Neural cell (in vitro differentiated cells): ENCODE data around the gene IRF2BP2. TPM values are rescaled to one million over a fixed set of nuclear protein-coding genes. Genes with fewer than 3 reads are reported as not detected.
A peak's percentile ranks its signal among the peaks of the same experiment; 100 is the strongest.

Experiments
- H2AFZ ChIP-seq: fragments of 200-600, 300-800 bp; sonication (generic), shearing (Covaris generic); 2 replicates; pipeline ENCODE4 v1.6.0; 2014; ENCODE audit warnings: low read depth, mild to moderate bottlenecking, antibody characterized with exemption, low read length, moderate library complexity
- H3F3A ChIP-seq: fragments of 200-600 bp; shearing (Covaris generic); 2 replicates; pipeline ENCODE4 v1.6.1; 2016; ENCODE audit warnings: mild to moderate bottlenecking, moderate library complexity, mixed read lengths, antibody characterized with exemption, low read length; ENCODE audit not compliant: insufficient read depth, poor library complexity, severe bottlenecking
- H3K27ac ChIP-seq: fragments of 200-600, 300-800 bp; sonication (generic), shearing (Covaris generic); 2 replicates; pipeline ENCODE4 v1.5.1; 2014; ENCODE audit warnings: mild to moderate bottlenecking, low read length, moderate library complexity
- H3K27me3 ChIP-seq: fragments of 300-800, 200-600 bp; sonication (generic), shearing (Covaris generic); 2 replicates; pipeline ENCODE4 v1.6.0; 2014; ENCODE audit warnings: mild to moderate bottlenecking, low read depth, low read length, moderate library complexity; ENCODE audit not compliant: insufficient read depth
- H3K36me3 ChIP-seq: fragments of 300-800, 200-600 bp; sonication (generic), shearing (Covaris generic); 2 replicates; pipeline ENCODE4 v1.5.1; 2014; ENCODE audit warnings: mild to moderate bottlenecking, antibody characterized with exemption, low read length, moderate library complexity; ENCODE audit not compliant: insufficient read depth
- H3K4me2 ChIP-seq: fragments of 300-800, 200-600 bp; sonication (generic), shearing (Covaris generic); 2 replicates; pipeline ENCODE4 v1.6.0; 2014; ENCODE audit warnings: mild to moderate bottlenecking, low read length
- H3K4me3 ChIP-seq: fragments of 300-800, 200-600 bp; sonication (generic), shearing (Covaris generic); 2 replicates; pipeline ENCODE4 v1.5.1; 2014; ENCODE audit warnings: mild to moderate bottlenecking, low read length, moderate library complexity
- H3K79me2 ChIP-seq: fragments of 200-600 bp; shearing (Covaris generic); replicated peaks from 2 replicates; pipeline ENCODE4 v1.6.0; 2014; ENCODE audit warnings: mild to moderate bottlenecking, low read length, moderate library complexity; ENCODE audit not compliant: insufficient read depth
- H3K9ac ChIP-seq: fragments of 300-800, 200-600 bp; sonication (generic), shearing (Covaris generic); 2 replicates; pipeline ENCODE4 v1.6.1; 2016; ENCODE audit warnings: mild to moderate bottlenecking, low read length, mixed read lengths
- H3K9me2 ChIP-seq: fragments of 200-600 bp; shearing (Covaris generic); 2 replicates; pipeline ENCODE4 v1.6.1; 2016; ENCODE audit warnings: mild to moderate bottlenecking, low read length, mixed read lengths; ENCODE audit not compliant: insufficient read depth
- H3K9me3 ChIP-seq: fragments of 200-600, 300-800 bp; sonication (generic), shearing (Covaris generic); 2 replicates; pipeline ENCODE4 v1.6.1; 2016; ENCODE audit warnings: mild to moderate bottlenecking, mixed run types, low read length, moderate library complexity, mixed read lengths
- H4K20me1 ChIP-seq: fragments of 200-600 bp; shearing (Covaris generic); 2 replicates; pipeline ENCODE4 v1.6.1; 2016; ENCODE audit warnings: mild to moderate bottlenecking, mixed run types; ENCODE audit not compliant: insufficient read depth
- EP300 ChIP-seq: fragments of 450-650 bp; conservative IDR thresholded peaks from 2 replicates; pipeline ENCODE4 v1.6.1; 2014; ENCODE audit warnings: antibody characterized with exemption, mild to moderate bottlenecking, moderate library complexity; ENCODE audit not compliant: poor library complexity, severe bottlenecking
- EZH2 ChIP-seq: fragments of 200-600, 300-800 bp; shearing (Covaris generic), sonication (generic); IDR thresholded peaks from 2 replicates; pipeline ENCODE4 v1.6.1; 2014; ENCODE audit warnings: antibody characterized with exemption, low read length, borderline replicate concordance, mild to moderate bottlenecking; ENCODE audit not compliant: insufficient read depth, poor library complexity, severe bottlenecking
- MXI1 ChIP-seq: fragments of 450-650 bp; conservative IDR thresholded peaks from 2 replicates; pipeline ENCODE4 v1.6.1; 2014; ENCODE audit warnings: antibody characterized with exemption, mild to moderate bottlenecking; ENCODE audit not compliant: poor library complexity, severe bottlenecking
- POLR2AphosphoS5 ChIP-seq: IDR thresholded peaks from 2 replicates; pipeline ENCODE4 v1.6.1; 2012
- RAD21 ChIP-seq: fragments of 450-650 bp; conservative IDR thresholded peaks from 2 replicates; pipeline ENCODE4 v1.6.1; 2014; ENCODE audit warnings: antibody characterized with exemption, mild to moderate bottlenecking, moderate library complexity
- SMC3 ChIP-seq: fragments of 450-650 bp; conservative IDR thresholded peaks from 2 replicates; pipeline ENCODE4 v1.6.1; 2014; ENCODE audit warnings: antibody characterized with exemption, mild to moderate bottlenecking, moderate library complexity; ENCODE audit not compliant: poor library complexity
- TAF1 ChIP-seq: IDR thresholded peaks from 2 replicates; pipeline ENCODE4 v1.6.1; 2012; ENCODE audit warnings: low read depth
- polyA plus RNA-seq: library from polyadenylated mRNA; depleted of rRNA; stranded (reverse); fragments of >200 nt; gene quantifications from 2 replicates; pipeline ENCODE4 v1.2.3, GENCODE V29; 2014
- TF ChIP-seq, protein P1 (sequence below): IDR thresholded peaks from 2 replicates; pipeline ENCODE4 v1.6.1; 2012; ENCODE audit warnings: borderline replicate concordance
- TF ChIP-seq, protein P2 (sequence below): fragments of 450-650 bp; IDR thresholded peaks from 2 replicates; pipeline ENCODE4 v1.5.1; 2014; ENCODE audit warnings: antibody characterized with exemption, mild to moderate bottlenecking, moderate library complexity; ENCODE audit not compliant: poor library complexity, severe bottlenecking

IRF2BP2 gene
- polyA plus RNA-seq, 1 donor from 2014 or later = 56.9 TPM

DNA sequence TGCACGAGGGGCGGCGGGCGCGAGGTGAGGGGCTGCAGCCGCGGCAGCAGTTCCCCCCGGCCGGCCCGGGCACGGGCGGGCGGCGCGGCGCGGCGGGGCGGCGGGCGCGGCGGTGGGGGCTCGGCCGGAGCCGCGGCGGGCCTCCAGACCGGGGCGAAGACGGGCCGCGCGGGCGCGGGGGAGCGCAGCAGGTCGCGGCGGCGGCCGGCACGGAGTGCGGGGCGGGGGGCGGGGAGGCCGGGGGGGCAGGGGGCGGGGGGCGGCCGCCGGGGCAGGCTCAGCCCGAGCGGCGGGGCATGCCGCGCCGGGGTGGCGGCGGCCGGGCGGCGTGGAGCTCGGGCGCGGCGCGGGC lies 311 bp downstream of the IRF2BP2 start:
- no peak overlapping the region for H2AFZ ChIP-seq
- H3K27me3 ChIP-seq = no peaks in the 10 kb centered on the region
- no peaks in the 10 kb centered on the region for H3K9me3 ChIP-seq
- peak overlapping the region; percentile 94 for H3K9ac ChIP-seq
- H3F3A ChIP-seq = peaks cover 7% of the 10 kb centered on the region
- TF ChIP-seq, protein P1, sequence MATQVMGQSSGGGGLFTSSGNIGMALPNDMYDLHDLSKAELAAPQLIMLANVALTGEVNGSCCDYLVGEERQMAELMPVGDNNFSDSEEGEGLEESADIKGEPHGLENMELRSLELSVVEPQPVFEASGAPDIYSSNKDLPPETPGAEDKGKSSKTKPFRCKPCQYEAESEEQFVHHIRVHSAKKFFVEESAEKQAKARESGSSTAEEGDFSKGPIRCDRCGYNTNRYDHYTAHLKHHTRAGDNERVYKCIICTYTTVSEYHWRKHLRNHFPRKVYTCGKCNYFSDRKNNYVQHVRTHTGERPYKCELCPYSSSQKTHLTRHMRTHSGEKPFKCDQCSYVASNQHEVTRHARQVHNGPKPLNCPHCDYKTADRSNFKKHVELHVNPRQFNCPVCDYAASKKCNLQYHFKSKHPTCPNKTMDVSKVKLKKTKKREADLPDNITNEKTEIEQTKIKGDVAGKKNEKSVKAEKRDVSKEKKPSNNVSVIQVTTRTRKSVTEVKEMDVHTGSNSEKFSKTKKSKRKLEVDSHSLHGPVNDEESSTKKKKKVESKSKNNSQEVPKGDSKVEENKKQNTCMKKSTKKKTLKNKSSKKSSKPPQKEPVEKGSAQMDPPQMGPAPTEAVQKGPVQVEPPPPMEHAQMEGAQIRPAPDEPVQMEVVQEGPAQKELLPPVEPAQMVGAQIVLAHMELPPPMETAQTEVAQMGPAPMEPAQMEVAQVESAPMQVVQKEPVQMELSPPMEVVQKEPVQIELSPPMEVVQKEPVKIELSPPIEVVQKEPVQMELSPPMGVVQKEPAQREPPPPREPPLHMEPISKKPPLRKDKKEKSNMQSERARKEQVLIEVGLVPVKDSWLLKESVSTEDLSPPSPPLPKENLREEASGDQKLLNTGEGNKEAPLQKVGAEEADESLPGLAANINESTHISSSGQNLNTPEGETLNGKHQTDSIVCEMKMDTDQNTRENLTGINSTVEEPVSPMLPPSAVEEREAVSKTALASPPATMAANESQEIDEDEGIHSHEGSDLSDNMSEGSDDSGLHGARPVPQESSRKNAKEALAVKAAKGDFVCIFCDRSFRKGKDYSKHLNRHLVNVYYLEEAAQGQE = no peak
- TF ChIP-seq POLR2AphosphoS5 (no peak), EZH2 (no peak), SMC3 (no peak), TAF1 (no peak), MXI1 (no peak)
- TF ChIP-seq, protein P2, sequence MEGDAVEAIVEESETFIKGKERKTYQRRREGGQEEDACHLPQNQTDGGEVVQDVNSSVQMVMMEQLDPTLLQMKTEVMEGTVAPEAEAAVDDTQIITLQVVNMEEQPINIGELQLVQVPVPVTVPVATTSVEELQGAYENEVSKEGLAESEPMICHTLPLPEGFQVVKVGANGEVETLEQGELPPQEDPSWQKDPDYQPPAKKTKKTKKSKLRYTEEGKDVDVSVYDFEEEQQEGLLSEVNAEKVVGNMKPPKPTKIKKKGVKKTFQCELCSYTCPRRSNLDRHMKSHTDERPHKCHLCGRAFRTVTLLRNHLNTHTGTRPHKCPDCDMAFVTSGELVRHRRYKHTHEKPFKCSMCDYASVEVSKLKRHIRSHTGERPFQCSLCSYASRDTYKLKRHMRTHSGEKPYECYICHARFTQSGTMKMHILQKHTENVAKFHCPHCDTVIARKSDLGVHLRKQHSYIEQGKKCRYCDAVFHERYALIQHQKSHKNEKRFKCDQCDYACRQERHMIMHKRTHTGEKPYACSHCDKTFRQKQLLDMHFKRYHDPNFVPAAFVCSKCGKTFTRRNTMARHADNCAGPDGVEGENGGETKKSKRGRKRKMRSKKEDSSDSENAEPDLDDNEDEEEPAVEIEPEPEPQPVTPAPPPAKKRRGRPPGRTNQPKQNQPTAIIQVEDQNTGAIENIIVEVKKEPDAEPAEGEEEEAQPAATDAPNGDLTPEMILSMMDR = no peak
- peaks cover 38% of the 10 kb centered on the region for H3K79me2 ChIP-seq
- no peak overlapping the region for H3K4me2 ChIP-seq
- no peak overlapping the region for H3K27ac ChIP-seq
- H4K20me1 ChIP-seq = peaks cover 19% of the 10 kb centered on the region
- peaks cover 15% of the 10 kb centered on the region for H3K36me3 ChIP-seq
- no peaks in the 10 kb centered on the region for H3K9me2 ChIP-seq
- H3K4me3 ChIP-seq = peak overlapping the region; percentile 76

DNA sequence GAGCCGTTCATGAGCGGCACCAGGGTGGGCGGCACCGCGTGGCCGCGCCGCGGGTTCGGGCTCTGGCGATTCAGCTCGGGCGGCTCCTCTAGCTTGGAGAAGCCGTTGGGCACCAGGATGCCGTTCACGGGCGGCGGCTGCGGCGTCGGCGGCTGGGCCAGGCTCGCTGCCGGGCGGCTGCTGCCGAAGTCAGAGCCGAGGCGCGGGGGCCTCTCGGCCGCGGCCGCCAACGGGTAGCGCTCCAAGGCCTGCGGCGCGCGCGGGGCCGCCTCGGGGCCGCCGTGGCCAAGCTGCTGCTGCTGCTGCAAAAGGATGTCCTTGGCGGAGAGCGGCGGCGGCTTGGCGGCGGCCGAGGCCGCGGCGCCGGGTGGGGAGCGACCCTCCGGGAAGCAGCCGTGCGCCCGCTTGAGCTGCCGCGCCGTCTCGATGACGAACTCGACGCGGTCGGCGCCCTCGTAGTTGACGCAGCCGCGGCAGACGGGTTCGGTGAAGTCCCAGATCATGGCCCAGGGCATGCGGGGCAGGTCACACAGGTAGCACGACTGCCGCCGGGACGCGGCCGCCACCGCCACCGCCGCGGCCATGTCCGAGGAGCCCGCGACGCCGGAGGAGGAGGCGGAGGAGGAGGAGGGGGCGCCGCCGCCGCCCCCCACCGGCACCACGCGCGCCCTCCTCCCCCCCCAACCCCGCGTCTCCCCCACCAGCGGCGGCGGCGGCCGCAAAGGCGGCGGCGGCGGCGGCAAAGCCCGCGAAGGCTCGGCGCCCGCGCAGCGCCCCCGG lies 877 bp downstream of the IRF2BP2 start:
- H4K20me1 ChIP-seq = peaks cover 19% of the 10 kb centered on the region
- H3K36me3 ChIP-seq = peaks cover 15% of the 10 kb centered on the region
- no peak overlapping the region for H2AFZ ChIP-seq
- H3K9me2 ChIP-seq = no peaks in the 10 kb centered on the region
- peak overlapping the region; percentile 93 for H3K27ac ChIP-seq
- H3K4me3 ChIP-seq = peak overlapping the region; percentile 90
- H3K9me3 ChIP-seq = no peaks in the 10 kb centered on the region
- no peaks in the 10 kb centered on the region for H3K27me3 ChIP-seq
- H3K4me2 ChIP-seq = no peak overlapping the region
- H3F3A ChIP-seq = peaks cover 7% of the 10 kb centered on the region
- TF ChIP-seq EZH2 (no peak), RAD21 (peak; percentile 28), TAF1 (no peak), SMC3 (no peak), EP300 (no peak), POLR2AphosphoS5 (peak; percentile 67), MXI1 (no peak)
- TF ChIP-seq, protein P1 = peak; percentile 37
- TF ChIP-seq, protein P2 = no peak
- peak overlapping the region; percentile 94 for H3K9ac ChIP-seq
- H3K79me2 ChIP-seq = peaks cover 44% of the 10 kb centered on the region
